ENCODE data around the gene PDIA5.

PDIA5 gene

DNA sequence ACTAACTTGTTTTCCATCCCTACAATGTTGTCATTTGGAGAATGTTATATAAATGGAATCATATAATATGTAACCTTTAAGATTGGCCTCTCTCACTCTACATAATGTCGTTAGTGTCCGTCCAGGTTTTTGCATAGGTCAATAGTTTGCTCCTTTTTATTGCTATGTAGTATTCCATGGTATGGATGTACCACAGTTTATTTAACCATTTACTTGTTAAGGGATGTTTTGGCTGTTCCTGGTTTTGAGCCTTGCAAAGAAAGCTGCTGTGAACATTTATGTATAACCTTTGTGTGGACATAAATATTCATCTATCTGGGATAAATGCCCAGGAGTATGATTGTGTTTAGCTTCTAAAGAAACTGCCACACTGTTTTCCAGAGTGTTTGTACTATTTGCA lies 100.9 kb downstream of the PDIA5 start:
- TF ChIP-seq, protein P1, sequence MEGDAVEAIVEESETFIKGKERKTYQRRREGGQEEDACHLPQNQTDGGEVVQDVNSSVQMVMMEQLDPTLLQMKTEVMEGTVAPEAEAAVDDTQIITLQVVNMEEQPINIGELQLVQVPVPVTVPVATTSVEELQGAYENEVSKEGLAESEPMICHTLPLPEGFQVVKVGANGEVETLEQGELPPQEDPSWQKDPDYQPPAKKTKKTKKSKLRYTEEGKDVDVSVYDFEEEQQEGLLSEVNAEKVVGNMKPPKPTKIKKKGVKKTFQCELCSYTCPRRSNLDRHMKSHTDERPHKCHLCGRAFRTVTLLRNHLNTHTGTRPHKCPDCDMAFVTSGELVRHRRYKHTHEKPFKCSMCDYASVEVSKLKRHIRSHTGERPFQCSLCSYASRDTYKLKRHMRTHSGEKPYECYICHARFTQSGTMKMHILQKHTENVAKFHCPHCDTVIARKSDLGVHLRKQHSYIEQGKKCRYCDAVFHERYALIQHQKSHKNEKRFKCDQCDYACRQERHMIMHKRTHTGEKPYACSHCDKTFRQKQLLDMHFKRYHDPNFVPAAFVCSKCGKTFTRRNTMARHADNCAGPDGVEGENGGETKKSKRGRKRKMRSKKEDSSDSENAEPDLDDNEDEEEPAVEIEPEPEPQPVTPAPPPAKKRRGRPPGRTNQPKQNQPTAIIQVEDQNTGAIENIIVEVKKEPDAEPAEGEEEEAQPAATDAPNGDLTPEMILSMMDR (IDR thresholded peaks at IDR 0.05; ENCODE audit: low read depth, low read length, missing control alignments): no peak
- no peaks in the 10 kb centered on the region for H3K27me3 ChIP-seq (replicated peaks)
- in situ Hi-C loops (cut with HindIII; ENCODE audit: low pct_ligation_motif_present, low sequenced_read_pairs): no loop called here
- no peak for DNase-seq
- no peak overlapping the region for H3K27ac ChIP-seq
- peaks cover 31% of the 10 kb centered on the region for H3K36me3 ChIP-seq (replicated peaks)
- no peak overlapping the region for H3K4me3 ChIP-seq (ENCODE audit: low read depth, low read length)

DNA sequence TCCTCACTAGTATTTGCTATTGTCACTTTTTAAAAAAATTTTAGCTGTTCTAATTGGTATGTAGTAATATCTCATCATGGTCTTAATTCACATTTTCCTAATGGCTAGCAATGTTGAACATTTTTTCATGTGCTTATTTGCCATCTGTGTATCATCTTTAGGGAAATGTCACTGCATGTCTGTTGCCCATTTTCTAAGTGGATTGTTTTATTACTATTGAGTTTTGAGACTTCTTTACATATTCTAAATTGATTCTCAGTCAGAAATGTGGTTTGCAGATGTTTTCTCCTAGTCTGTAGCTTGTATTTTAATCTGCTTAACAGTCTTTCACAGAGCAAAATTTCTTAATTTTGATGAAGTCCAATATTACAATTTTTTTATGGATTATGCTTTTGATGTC lies 101.3 kb downstream of the PDIA5 start:
- in situ Hi-C loops (cut with HindIII; ENCODE audit: low pct_ligation_motif_present, low sequenced_read_pairs): no loop called here
- no peak overlapping the region for H3K4me3 ChIP-seq (ENCODE audit: low read depth, low read length)
- H3K36me3 ChIP-seq (replicated peaks): peaks cover 28% of the 10 kb centered on the region
- H3K27me3 ChIP-seq (replicated peaks): no peaks in the 10 kb centered on the region
- no peak overlapping the region for H3K27ac ChIP-seq
- no peak for DNase-seq
- TF ChIP-seq, protein P1 (IDR thresholded peaks at IDR 0.05; ENCODE audit: low read depth, low read length, missing control alignments): no peak

DNA sequence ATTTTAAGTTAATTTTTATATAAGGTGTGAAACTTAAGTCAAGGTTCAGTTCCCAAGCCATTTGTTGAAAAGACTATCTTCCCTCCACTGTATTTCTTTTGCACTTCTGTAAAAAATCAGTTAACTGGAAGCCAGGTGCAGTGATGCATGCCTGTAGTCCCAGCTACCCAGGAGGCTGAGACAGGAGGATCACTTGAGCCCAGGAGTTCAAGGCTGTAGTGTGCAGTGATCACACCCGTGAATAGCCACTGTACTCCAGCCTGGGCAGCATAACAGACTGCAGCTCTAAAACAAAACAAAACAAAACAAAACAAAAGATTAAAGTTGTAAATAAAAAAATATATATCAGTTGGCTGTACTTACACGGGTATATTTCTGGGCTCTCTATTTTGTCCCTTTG lies 101.8 kb downstream of the PDIA5 start:
- in situ Hi-C loops (cut with HindIII; ENCODE audit: low pct_ligation_motif_present, low sequenced_read_pairs): no loop called here
- H3K27me3 ChIP-seq (replicated peaks): no peaks in the 10 kb centered on the region

DNA sequence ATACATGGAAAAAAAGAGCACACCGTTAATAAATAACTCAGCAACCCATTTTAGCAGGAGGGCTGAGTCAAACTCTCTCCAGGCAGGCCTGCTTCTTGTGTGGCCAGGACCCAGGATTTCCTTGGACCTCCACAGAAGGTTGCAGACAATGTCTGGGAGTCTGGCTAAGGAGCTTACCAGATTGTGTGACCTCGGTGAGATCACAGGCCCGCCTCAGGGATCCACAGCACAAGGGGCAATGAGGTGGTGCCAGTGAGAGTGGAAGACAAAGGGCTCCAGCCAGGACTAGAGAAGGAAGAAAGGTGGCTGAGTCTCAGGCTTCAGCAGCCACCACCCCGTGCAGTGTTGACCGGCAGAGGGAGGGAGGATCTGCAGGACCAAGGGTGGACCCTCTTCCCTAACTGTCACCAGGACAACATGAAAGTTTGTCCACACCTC lies 102.7 kb downstream of the PDIA5 start:
- Histone ChIP-seq H3K27ac (no peak overlapping the region), H3K27me3 (replicated peaks) (no peaks in the 10 kb centered on the region), H3K4me3 (ENCODE audit: low read depth, low read length) (no peak overlapping the region), H3K36me3 (replicated peaks) (peaks cover 16% of the 10 kb centered on the region)
- TF ChIP-seq, protein P1 (IDR thresholded peaks at IDR 0.05; ENCODE audit: low read depth, low read length, missing control alignments): no peak
- in situ Hi-C loops (cut with HindIII; ENCODE audit: low pct_ligation_motif_present, low sequenced_read_pairs): no loop called here
- DNase-seq: no peak

More for the DNA sequence above, 101.8 kb downstream of the PDIA5 start:
- TF ChIP-seq, protein P1 (IDR thresholded peaks at IDR 0.05; ENCODE audit: low read depth, low read length, missing control alignments): no peak
- DNase-seq: no peak
- Histone ChIP-seq H3K4me3 (ENCODE audit: low read depth, low read length) (no peak overlapping the region), H3K27ac (no peak overlapping the region), H3K36me3 (replicated peaks) (peaks cover 25% of the 10 kb centered on the region)

DNA sequence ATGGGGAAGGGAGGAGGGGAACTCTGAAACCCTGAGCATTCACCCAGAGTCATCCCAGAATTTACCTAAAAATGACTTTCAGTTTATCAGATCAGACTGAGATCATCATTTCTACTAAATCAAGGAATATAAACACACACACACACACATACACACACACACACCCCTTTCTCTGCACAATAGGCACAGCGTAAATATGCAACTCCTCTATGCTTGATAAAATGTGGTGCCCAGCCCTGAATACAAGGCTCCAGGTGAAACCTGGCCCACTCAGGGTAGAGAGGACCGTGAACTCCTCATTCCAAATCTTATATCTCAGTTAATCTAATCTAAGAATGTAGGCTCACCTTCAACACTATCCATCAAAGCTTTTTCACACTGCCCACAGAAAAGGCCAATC lies 103.1 kb downstream of the PDIA5 start:
- Histone ChIP-seq H3K4me3 (ENCODE audit: low read depth, low read length) (no peak overlapping the region), H3K27ac (no peak overlapping the region), H3K27me3 (replicated peaks) (no peaks in the 10 kb centered on the region), H3K36me3 (replicated peaks) (peaks cover 12% of the 10 kb centered on the region)
- in situ Hi-C loops (cut with HindIII; ENCODE audit: low pct_ligation_motif_present, low sequenced_read_pairs): no loop called here
- DNase-seq: no peak
- TF ChIP-seq, protein P1 (IDR thresholded peaks at IDR 0.05; ENCODE audit: low read depth, low read length, missing control alignments): no peak

DNA sequence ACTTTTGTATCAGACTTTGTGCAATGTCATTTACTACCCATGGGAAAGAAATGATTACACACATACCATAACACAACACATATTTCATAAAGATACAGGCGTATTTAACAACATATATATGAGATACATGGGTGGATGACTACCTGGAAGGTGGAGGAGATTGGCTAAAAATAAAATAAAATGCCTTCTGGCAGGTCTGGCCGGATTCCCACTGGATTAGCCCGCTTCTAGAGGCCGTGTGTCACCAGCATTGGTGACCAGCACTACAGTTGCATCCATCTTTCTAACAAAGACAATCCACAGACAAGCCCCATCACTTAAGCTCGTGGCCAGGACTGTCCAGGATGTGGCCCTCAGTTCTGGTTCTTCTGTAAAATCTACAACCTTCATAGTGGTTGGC lies 114.0 kb downstream of the PDIA5 start:
- Histone ChIP-seq H3K36me3 (replicated peaks) (no peaks in the 10 kb centered on the region), H3K27ac (no peak overlapping the region), H3K4me3 (ENCODE audit: low read depth, low read length) (no peak overlapping the region), H3K27me3 (replicated peaks) (no peaks in the 10 kb centered on the region)
- in situ Hi-C loops (cut with HindIII; ENCODE audit: low pct_ligation_motif_present, low sequenced_read_pairs): no loop called here
- no peak for DNase-seq
- TF ChIP-seq, protein P1 (IDR thresholded peaks at IDR 0.05; ENCODE audit: low read depth, low read length, missing control alignments): no peak

Measured in brain microvascular endothelial cell (primary cell).